HG02885 (cell line): ENCODE data around the gene SORCS2.
A peak's percentile ranks its signal among the peaks of the same experiment; 100 is the strongest.

ENCODE experiments used
- ATAC-seq: cut with Tn5 transposase; IDR thresholded peaks from one replicate; pipeline ENCODE4 v1.9.1; 2021; ENCODE audit warnings: mild to moderate bottlenecking; ENCODE audit not compliant: unreplicated experiment, poor library complexity

The SORCS2 gene

GRCh38 chr4:7767966-7768365, 575.6 kb downstream of the SORCS2 start:
- ATAC-seq, result no peak

- no peak for ATAC-seq
These were observed 576.4 kb downstream of the SORCS2 start for GRCh38 chr4:7768736-7769135.

GRCh38 chr4:7769396-7770223, 577.3 kb downstream of the SORCS2 start:
- no peak for ATAC-seq

- ATAC-seq, result no peak
These were observed 578.1 kb downstream of the SORCS2 start for GRCh38 chr4:7770224-7771050.

- no peak for ATAC-seq
These were observed 578.7 kb downstream of the SORCS2 start for GRCh38 chr4:7771056-7771455.

GRCh38 chr4:7771541-7772507, 579.5 kb downstream of the SORCS2 start:
- peak; percentile 93 for ATAC-seq

GRCh38 chr4:7772711-7773385, 580.5 kb downstream of the SORCS2 start:
- no peak for ATAC-seq

GRCh38 chr4:7773401-7774180, 581.3 kb downstream of the SORCS2 start:
- no peak for ATAC-seq

- ATAC-seq, result no peak
These were observed 582.3 kb downstream of the SORCS2 start for GRCh38 chr4:7774301-7775294.

GRCh38 chr4:7775396-7775795, 583.1 kb downstream of the SORCS2 start:
- ATAC-seq, result no peak

- ATAC-seq, result no peak
These were observed 584.8 kb downstream of the SORCS2 start for GRCh38 chr4:7777017-7777710.

- ATAC-seq, result no peak
These were observed 585.7 kb downstream of the SORCS2 start for GRCh38 chr4:7777871-7778509.

- ATAC-seq, result no peak
These were observed 586.4 kb downstream of the SORCS2 start for GRCh38 chr4:7778510-7779431.

GRCh38 chr4:7779432-7779768, 587.1 kb downstream of the SORCS2 start:
- no peak for ATAC-seq

- no peak for ATAC-seq
These were observed 588.5 kb downstream of the SORCS2 start for GRCh38 chr4:7780751-7781348.
